ENCODE results near the gene GREB1.

The GREB1 gene

GRCh38 chr2:11515490-11515981, 18.3 kb upstream of the GREB1 start:
- no peak for DNase-seq (ENCODE audit: low read depth, low spot score)
- in situ Hi-C loops (cut with HindIII; ENCODE audit: low sequenced_read_pairs), result no loop called here
- no peak overlapping the region for H3K4me3 ChIP-seq (ENCODE audit: low read depth, low read length)
- TF ChIP-seq CTCF (IDR thresholded peaks at IDR 0.05; ENCODE audit: low read depth, low read length), result no peak

- no peak overlapping the region for H3K4me3 ChIP-seq (ENCODE audit: low read depth, low read length)
- TF ChIP-seq CTCF (IDR thresholded peaks at IDR 0.05; ENCODE audit: low read depth, low read length), result no peak
- DNase-seq (ENCODE audit: low read depth, low spot score), result no peak
- in situ Hi-C loops (cut with HindIII; ENCODE audit: low sequenced_read_pairs), result no loop called here
Observed at GRCh38 chr2:11516984-11517648, 16.7 kb upstream of the GREB1 start.

GRCh38 chr2:11517906-11518305, 15.9 kb upstream of the GREB1 start:
- in situ Hi-C loops (cut with HindIII; ENCODE audit: low sequenced_read_pairs), result no loop called here
- no peak for TF ChIP-seq CTCF (IDR thresholded peaks at IDR 0.05; ENCODE audit: low read depth, low read length)
- no peak overlapping the region for H3K4me3 ChIP-seq (ENCODE audit: low read depth, low read length)
- no peak for DNase-seq (ENCODE audit: low read depth, low spot score)

GRCh38 chr2:11520092-11520693, 13.7 kb upstream of the GREB1 start:
- TF ChIP-seq CTCF (IDR thresholded peaks at IDR 0.05; ENCODE audit: low read depth, low read length), result no peak
- DNase-seq (ENCODE audit: low read depth, low spot score), result no peak
- in situ Hi-C loops (cut with HindIII; ENCODE audit: low sequenced_read_pairs), result no loop called here
- H3K4me3 ChIP-seq (ENCODE audit: low read depth, low read length), result no peak overlapping the region

GRCh38 chr2:11521775-11522174, 12.1 kb upstream of the GREB1 start:
- no peak overlapping the region for H3K4me3 ChIP-seq (ENCODE audit: low read depth, low read length)
- in situ Hi-C loops (cut with HindIII; ENCODE audit: low sequenced_read_pairs), result no loop called here
- no peak for DNase-seq (ENCODE audit: low read depth, low spot score)
- no peak for TF ChIP-seq CTCF (IDR thresholded peaks at IDR 0.05; ENCODE audit: low read depth, low read length)

- DNase-seq (ENCODE audit: low read depth, low spot score), result no peak
- TF ChIP-seq CTCF (IDR thresholded peaks at IDR 0.05; ENCODE audit: low read depth, low read length), result no peak
- in situ Hi-C loops (cut with HindIII; ENCODE audit: low sequenced_read_pairs), result no loop called here
- no peak overlapping the region for H3K4me3 ChIP-seq (ENCODE audit: low read depth, low read length)
Observed at GRCh38 chr2:11524470-11524869, 9.4 kb upstream of the GREB1 start.
